Frontal cortex (tissue), 4 donors: ENCODE measurements around the gene AKR1B15. TPM values are rescaled to one million over a fixed set of nuclear protein-coding genes. Genes with fewer than 3 reads are reported as not detected.
"Not testable (repeated sequence)": the region's sequence is repeated elsewhere in the genome, so short reads cannot be mapped to it uniquely, and the experiment has no call there.

Source experiments
- DNase-seq, 2 donors: peaks; one replicate each; pipeline ENCODE4 v3.0.0; 2012; ENCODE audit warnings: low spot score in 2 of 2
- FAIRE-seq: peaks from 2 replicates; lab custom pipeline; 2012; peaks lifted over from hg19 to GRCh38; lab: Jason Lieb, UNC
- total RNA-seq: library from RNA; depleted of rRNA; stranded (reverse); fragments of >200 nt; gene quantifications from one replicate; pipeline ENCODE4 v1.2.3, GENCODE V29; 2014
- donor health status: control.
- donor health status: control.
- donor health status: control.

The AKR1B15 gene
- total RNA-seq, 1 donor from 2014 or later = not detected

DNA sequence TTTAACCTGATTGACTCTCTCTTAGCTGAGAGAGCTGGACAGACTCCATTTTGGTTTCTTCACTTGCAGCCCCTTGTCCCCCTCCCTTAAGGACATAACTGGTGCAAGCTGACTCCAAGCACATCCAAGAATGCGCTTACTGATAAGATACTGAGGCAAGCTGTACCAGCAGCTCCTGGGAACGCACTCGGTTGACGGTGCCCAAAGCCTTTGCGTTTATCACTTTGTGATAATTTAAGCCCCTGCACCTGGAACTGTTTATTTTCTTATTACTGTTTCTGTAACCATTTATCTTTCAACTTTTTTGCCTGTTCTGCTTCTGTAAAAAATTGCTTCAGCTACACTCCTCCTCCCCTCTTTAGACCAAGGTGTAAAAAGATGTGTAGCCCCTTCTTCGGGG is 8.5 kb downstream of the AKR1B15 start:
- FAIRE-seq (no peak), DNase-seq (no peak)

GRCh38 chr7:134558370-134558769 is 9.5 kb downstream of the AKR1B15 start:
- DNase-seq = no peak
- FAIRE-seq = no peak

DNA sequence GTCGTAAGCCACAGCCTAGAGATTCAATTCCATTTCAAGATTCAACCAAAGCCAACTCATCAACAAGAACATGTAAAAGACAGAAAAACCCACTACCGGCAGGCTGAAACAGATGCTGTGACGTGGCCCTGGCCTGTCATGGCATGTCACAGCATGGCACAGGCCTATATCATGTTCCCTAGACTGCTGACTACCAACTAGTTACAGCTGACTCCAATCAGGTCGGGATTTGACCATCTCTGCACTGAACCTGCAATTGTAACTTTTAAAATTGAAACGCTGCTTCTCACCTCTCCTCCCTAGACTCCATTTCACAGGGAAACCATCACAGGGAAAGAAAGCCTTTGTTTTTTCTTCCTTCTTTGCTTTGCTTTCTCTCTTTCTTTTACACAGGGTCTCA is 12.7 kb downstream of the AKR1B15 start:
- not testable (repeated sequence) for DNase-seq, FAIRE-seq

DNA sequence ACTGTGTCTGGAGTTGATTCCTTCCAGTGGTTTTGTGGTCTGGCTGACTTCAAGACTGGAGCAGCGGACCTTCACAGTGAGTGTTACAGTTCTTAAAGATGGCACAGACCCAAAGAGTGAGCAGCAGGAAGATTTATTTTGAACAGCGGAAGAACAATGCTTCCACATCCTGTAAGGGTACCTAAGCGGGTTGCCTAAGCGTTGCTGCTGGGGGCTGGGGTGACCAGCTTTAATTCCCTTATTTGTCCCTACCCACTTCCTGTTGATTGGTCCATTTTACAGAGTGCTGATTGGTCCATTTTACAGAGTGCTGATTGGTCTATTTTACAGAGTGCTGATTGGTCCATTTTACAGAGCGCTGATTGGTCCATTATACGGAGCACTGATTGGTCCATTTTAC is 13.2 kb downstream of the AKR1B15 start:
- no peak for FAIRE-seq

GRCh38 chr7:134563398-134563749 is 14.5 kb downstream of the AKR1B15 start:
- FAIRE-seq, DNase-seq: not testable (repeated sequence)

More for the DNA sequence above, 13.2 kb downstream of the AKR1B15 start:
- no peak for DNase-seq

GRCh38 chr7:134565643-134566136 is 16.8 kb downstream of the AKR1B15 start:
- DNase-seq (no peak), FAIRE-seq (no peak)

- DNase-seq (no peak), FAIRE-seq (no peak)
These were observed 18.5 kb downstream of the AKR1B15 start for GRCh38 chr7:134567368-134567767.

DNA sequence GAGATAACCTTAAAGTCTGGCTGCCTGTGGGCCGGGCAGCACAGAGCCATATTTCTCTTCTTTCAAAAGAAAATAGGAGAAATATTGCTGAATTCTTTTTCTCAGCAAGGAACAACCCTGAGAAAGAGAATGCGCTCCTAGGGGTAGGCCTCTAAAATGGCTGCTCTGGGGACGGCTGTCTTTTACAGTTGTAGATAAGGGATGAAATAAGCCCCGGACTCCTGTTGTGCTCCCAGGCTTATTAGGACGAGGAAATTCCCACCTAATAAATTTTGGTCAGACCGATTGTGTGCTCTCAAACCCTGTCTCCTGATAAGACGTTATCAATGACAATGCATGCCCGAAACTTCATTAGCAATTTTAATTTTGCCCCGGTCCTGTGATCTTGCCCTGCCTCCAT is 21.1 kb downstream of the AKR1B15 start:
- not testable (repeated sequence) for DNase-seq, FAIRE-seq

GRCh38 chr7:134571101-134571500 is 22.2 kb downstream of the AKR1B15 start:
- no peak for DNase-seq
- no peak for FAIRE-seq

GRCh38 chr7:134571746-134572461 is 23.0 kb downstream of the AKR1B15 start:
- FAIRE-seq = no peak
- DNase-seq = no peak

GRCh38 chr7:134574322-134574721 is 25.4 kb downstream of the AKR1B15 start:
- DNase-seq = no peak
- no peak for FAIRE-seq

- FAIRE-seq (no peak), DNase-seq (no peak)
These were observed 35.4 kb downstream of the AKR1B15 start for GRCh38 chr7:134584290-134584689.

GRCh38 chr7:134585897-134586296 is 37.0 kb downstream of the AKR1B15 start:
- DNase-seq (no peak), FAIRE-seq (no peak)

- FAIRE-seq (no peak), DNase-seq (no peak)
These were observed 38.8 kb downstream of the AKR1B15 start for GRCh38 chr7:134587750-134588149.

GRCh38 chr7:134589491-134589941 is 40.6 kb downstream of the AKR1B15 start:
- no peak for FAIRE-seq

DNA sequence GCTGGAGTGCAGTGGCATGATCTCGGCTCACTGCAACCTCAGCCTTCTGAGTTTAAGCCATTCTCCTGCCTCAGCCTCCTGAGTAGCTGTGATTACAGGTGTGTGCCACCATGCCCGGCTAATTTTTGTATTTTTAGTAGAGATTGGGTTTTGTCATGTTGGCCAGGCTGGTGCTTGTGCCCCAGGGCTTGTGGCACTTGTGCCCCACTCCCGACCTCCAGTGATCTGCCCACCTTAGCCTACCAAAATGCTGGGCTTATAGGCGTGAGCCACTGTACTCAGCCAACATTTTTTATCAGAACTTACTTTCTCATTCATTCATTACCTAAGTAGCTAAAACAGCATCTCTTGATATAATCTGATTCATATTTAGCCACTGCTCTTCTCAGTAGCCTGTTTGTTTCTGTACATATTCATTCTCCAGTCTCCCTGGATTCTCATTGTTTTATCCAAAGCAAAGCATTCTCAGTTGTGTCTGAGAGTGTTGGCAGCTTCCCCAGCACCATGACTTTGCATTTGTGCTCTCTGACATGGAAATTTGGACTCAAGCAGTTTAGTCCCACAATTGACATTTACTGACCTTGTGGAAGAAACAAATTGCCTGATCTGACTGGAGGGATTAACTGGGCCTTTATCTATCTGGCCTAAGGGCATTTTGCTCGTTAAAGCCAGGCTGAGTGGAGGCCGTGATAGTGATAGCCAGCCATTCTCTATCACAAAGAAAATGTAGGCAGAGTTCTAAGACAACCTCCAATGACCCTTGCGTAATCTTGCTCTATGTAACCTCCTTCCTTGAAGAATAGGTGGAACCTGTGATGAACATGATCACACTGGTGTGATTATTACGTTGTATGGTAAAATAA is 44.9 kb downstream of the AKR1B15 start:
- FAIRE-seq (peak; percentile 75), DNase-seq (peak; percentile 18 to 33)

More at GRCh38 chr7:134589491-134589941, 40.6 kb downstream of the AKR1B15 start:
- DNase-seq = no peak

- no peak for FAIRE-seq
- no peak for DNase-seq
These were observed 46.0 kb downstream of the AKR1B15 start for GRCh38 chr7:134594877-134595276.

DNA sequence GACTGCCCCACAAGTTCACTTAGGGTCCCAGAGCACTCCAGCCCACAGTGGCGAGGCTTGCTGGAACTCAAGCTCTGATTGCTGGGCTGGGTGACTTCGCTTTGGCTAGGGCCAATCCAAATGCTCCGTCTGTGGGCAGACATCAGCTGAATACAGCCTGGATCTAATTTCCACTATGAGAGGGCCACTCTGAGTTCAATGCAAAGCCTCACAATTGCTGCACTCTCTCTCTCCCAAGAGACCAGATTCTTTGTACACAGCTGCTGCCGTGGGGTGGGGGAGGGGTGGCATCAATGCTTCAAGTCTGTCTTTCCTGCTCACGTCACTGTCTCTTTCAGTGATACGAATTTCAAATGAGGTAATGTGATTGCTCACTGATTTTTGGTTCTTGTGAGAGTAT is 50.5 kb downstream of the AKR1B15 start:
- FAIRE-seq (no peak), DNase-seq (no peak)

- FAIRE-seq (no peak), DNase-seq (no peak)
These were observed 52.5 kb downstream of the AKR1B15 start for GRCh38 chr7:134601459-134601858.

GRCh38 chr7:134602881-134603451 is 54.1 kb downstream of the AKR1B15 start:
- DNase-seq = no peak
- no peak for FAIRE-seq
